GM13977 (cell line): ENCODE data around the gene FAM221B.

Source experiments
- DNase-seq: peaks from one replicate; pipeline ENCODE4 v3.0.0; 2012; ENCODE audit warnings: low spot score
- CTCF ChIP-seq: IDR thresholded peaks from 2 replicates; pipeline ENCODE4 v1.5.1; 2012; ENCODE audit warnings: mild to moderate bottlenecking, control low read depth; ENCODE audit not compliant: insufficient read depth; ENCODE audit errors: extremely low read depth, missing control alignments
- in situ Hi-C: fragments of 300-500 bp; cut with MboI; formaldehyde crosslinking; loops from one replicate; pipeline ENCODE4 v1.12.0; 2022; ENCODE audit warnings: low sequenced_read_pairs, low pct_unique_long_range_greater_than_20kb, mixed read lengths, inconsistent platforms; ENCODE audit not compliant: unreplicated experiment

The FAM221B gene

GRCh38 chr9:35859310-35859989 lies 30.9 kb upstream of the FAM221B start:
- in situ Hi-C loops: no loop called here
- no peak for DNase-seq
- TF ChIP-seq CTCF: no peak

- no peak for TF ChIP-seq CTCF
- in situ Hi-C loops: no loop called here
- DNase-seq: no peak
Measured at GRCh38 chr9:35858458-35858857, 29.9 kb upstream of the FAM221B start.

- no peak for TF ChIP-seq CTCF
- DNase-seq: no peak
- in situ Hi-C loops: no loop called here
Measured at GRCh38 chr9:35856882-35857281, 28.4 kb upstream of the FAM221B start.

- in situ Hi-C loops: no loop called here
- no peak for DNase-seq
- no peak for TF ChIP-seq CTCF
Measured at GRCh38 chr9:35856206-35856605, 27.7 kb upstream of the FAM221B start.

GRCh38 chr9:35854091-35854762 lies 25.7 kb upstream of the FAM221B start:
- in situ Hi-C loops: no loop called here
- TF ChIP-seq CTCF: no peak
- no peak for DNase-seq

GRCh38 chr9:35852876-35853865 lies 24.6 kb upstream of the FAM221B start:
- in situ Hi-C loops: no loop called here
- no peak for DNase-seq
- TF ChIP-seq CTCF: no peak
